T-cell (primary cell): ENCODE results near the gene IL17RE. TPM values are rescaled to one million over a fixed set of nuclear protein-coding genes. Genes with fewer than 3 reads are reported as not detected.
"Not testable (repeated sequence)": the region's sequence is repeated elsewhere in the genome, so short reads cannot be mapped to it uniquely, and the experiment has no call there.

Source experiments
- ATAC-seq, 4 experiments: fragments of 200-7000 bp in 3 of 4; fragments of 150-1000 bp in 1 of 4; cut with Tn5 transposase; replicated peaks in 1 of 4; 1 replicate in 3 of 4; 2 replicates in 1 of 4; pipeline ENCODE4 v1.10.0; 2021; ENCODE audit warnings: moderate library complexity in 3 of 4, mild to moderate bottlenecking in 2 of 4, moderate number of reproducible peaks in 1 of 4
- CTCF ChIA-PET, 2 donors: fragments of 300-600 bp; sonication (Branson Sonifier 250); formaldehyde crosslinking; loops; one replicate each; lab custom pipeline; 2022; ENCODE audit warnings: antibody characterized with exemption in 2 of 2; lab: Charles Lee
- POLR2A ChIA-PET, 2 donors: fragments of 300-600 bp; sonication (Branson Sonifier 250); formaldehyde crosslinking; loops; one replicate each; lab custom pipeline; 2022; ENCODE audit warnings: antibody characterized with exemption in 2 of 2; lab: Charles Lee
- DNase-seq, 35 experiments: peaks; one replicate each; pipeline versions ENCODE4 v3.0.0 to v3.0.0-alpha.2; 2013 to 2023
- H3K27ac ChIP-seq: one replicate; pipeline ENCODE4 v1.5.1; 2013; ENCODE audit warnings: low read length
- H3K27me3 ChIP-seq, 2 experiments: replicated peaks in 1 of 2; 1 replicate in 1 of 2; 2 replicates in 1 of 2; pipeline versions ENCODE4 v1.6.1 to v1.7.0; 2013; ENCODE audit warnings: low read length in 1 of 2, mixed read lengths in 1 of 2; ENCODE audit not compliant: control insufficient read depth in 2 of 2, insufficient read depth in 2 of 2; ENCODE audit errors: extremely low read depth in 1 of 2
- H3K36me3 ChIP-seq, 2 donors: 1 replicate in 1 of 2; 2 replicates in 1 of 2; pipeline versions ENCODE4 v1.6.1 to v1.7.0; 2013; ENCODE audit warnings: low read length in 1 of 2; ENCODE audit not compliant: control insufficient read depth in 2 of 2, insufficient read depth in 1 of 2; ENCODE audit errors: extremely low read depth in 1 of 2
- H3K4me1 ChIP-seq, 2 experiments: 1 replicate in 1 of 2; 2 replicates in 1 of 2; pipeline versions ENCODE4 v1.6.1 to v1.7.0; 2013; ENCODE audit warnings: low read length in 2 of 2, mixed read lengths in 1 of 2; ENCODE audit not compliant: insufficient read depth in 2 of 2, control insufficient read depth in 1 of 2; ENCODE audit errors: extremely low read depth in 1 of 2
- H3K4me3 ChIP-seq, 2 donors: 1 replicate in 1 of 2; 2 replicates in 1 of 2; pipeline versions ENCODE4 v1.5.1 to v1.7.0; 2013; ENCODE audit warnings: mild to moderate bottlenecking in 2 of 2, low read length in 1 of 2, moderate library complexity in 1 of 2; ENCODE audit not compliant: control insufficient read depth in 1 of 2; ENCODE audit errors: extremely low read depth in 1 of 2
- H3K9me3 ChIP-seq: 2 replicates; pipeline ENCODE4 v1.7.0; 2013
- H3K27ac Mint-ChIP-seq, 2 donors: one replicate each; pipeline ENCODE4 v1.8.0; 2020 to 2021; ENCODE audit warnings: mild to moderate bottlenecking in 2 of 2, mixed read lengths in 2 of 2
- H3K27me3 Mint-ChIP-seq, 2 donors: one replicate each; pipeline ENCODE4 v1.8.0; 2021 to 2022; ENCODE audit warnings: mixed read lengths in 2 of 2
- H3K36me3 Mint-ChIP-seq: one replicate; pipeline ENCODE4 v1.8.0; 2021; ENCODE audit warnings: mixed read lengths
- H3K4me1 Mint-ChIP-seq, 3 donors: one replicate each; pipeline ENCODE4 v1.8.0; 2020 to 2022; ENCODE audit warnings: mixed read lengths in 3 of 3, mild to moderate bottlenecking in 1 of 3
- H3K4me3 Mint-ChIP-seq, 3 donors: one replicate each; pipeline ENCODE4 v1.8.0; 2020 to 2022; ENCODE audit warnings: mild to moderate bottlenecking in 3 of 3, mixed read lengths in 3 of 3, moderate library complexity in 3 of 3
- H3K9me3 Mint-ChIP-seq, 3 donors: one replicate each; pipeline ENCODE4 v1.8.0; 2020 to 2022; ENCODE audit warnings: mixed read lengths in 3 of 3
- WGBS: methylation state at CpG from one replicate; pipeline ENCODE4 v1.1.5; 2013; ENCODE audit warnings: missing lambda C conversion rate; ENCODE audit not compliant: insufficient coverage; 5-methylcytosine and 5-hydroxymethylcytosine counted together
- total RNA-seq, 35 experiments: library from RNA in 6 of 35; stranded (reverse) in 6 of 35; fragments of 120-200 nt in 1 of 35; gene quantifications; one replicate each; pipeline versions ENCODE4 v1.2.1 to v1.2.4 and lab custom pipeline; 2013 to 2026

IL17RE gene
- total RNA-seq, 5 donors from 2014 or later (not counting 1 experiment from before 2014, with no cell fraction given), result 0.68 to 5.1 (median 1.9) TPM

DNA sequence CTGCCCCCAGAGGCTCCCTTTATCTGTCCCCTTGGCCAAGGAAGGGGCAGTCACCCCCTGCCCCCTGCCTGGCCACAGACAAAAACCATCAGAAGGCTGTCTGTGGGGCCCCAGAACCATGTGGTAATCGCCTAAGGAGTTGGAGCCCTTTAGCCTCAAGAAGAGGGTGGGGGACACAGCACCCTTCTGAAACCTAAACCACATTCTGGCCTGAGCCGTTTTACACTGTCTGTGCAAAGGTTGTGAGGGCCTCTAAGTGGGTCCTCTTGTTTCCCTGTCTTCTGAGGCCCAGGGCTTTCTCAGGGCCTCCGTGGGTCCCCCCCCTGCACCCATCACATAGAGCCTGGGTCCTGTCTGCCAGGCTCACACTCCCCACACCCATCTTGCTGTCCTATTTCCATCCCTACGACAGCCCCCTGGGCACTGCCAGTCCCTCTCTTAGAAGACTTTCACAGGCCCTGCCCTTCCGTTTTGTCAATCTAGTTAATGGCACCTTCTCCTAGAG lies 41.0 kb upstream of the IL17RE start:
- Histone ChIP-seq H3K4me3 (no peak overlapping the region), H3K9me3 (no peaks in the 10 kb centered on the region), H3K27ac (no peak overlapping the region), H3K36me3 (no peaks in the 10 kb centered on the region), H3K4me1 (peaks cover 0 to 11% of the 10 kb centered on the region in 2 experiments), H3K27me3 (peaks cover 0 to 32% of the 10 kb centered on the region in 2 experiments)
- 69% methylated on average over 4 of the region's 5 CpGs for WGBS
- Mint-ChIP-seq H3K4me3 (no peak overlapping the region), H3K27ac (no peak overlapping the region), H3K36me3 (no peaks in the 10 kb centered on the region), H3K4me1 (peaks cover 0 to 7% (median 0%) of the 10 kb centered on the region in 3 donors), H3K27me3 (peaks cover 0 to 13% of the 10 kb centered on the region in 2 donors), H3K9me3 (no peaks in the 10 kb centered on the region)
- ChIA-PET CTCF (no interaction called here), POLR2A (no interaction called here)
- DNase-seq, result no peak
- ATAC-seq, result no peak

DNA sequence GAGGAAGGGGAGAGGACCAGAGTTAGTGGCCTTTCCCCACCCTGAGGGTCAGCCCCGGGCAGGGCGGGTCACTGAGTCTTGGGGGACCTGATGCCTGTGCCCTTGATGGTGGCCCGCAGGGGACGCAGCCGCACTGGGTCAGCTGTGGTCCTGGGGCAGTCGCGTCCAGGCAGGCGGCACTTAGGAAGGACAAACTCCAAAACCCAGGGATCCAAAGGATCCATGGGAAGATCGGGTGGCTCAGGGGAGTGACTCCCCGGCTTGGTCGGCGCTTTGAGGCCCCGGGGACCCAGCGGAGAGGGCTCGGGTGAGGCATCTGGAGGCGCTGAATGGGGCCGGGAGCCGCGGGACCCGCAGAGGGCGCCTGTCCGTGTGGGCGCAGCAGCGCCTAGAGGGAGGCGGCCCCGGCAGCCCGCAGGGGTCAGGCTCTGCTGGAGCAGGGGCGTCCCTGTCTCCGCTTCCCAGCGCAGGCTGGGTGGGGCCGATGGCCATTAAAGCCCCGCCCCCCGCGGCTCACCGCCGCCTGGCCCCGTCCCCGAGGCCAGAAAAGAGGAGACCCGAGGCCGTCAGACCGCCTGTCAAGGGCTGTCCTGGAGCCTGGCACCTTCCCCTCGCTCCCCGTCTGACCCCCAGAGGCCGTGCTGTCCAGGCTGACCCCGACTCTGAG lies 40.1 kb upstream of the IL17RE start:
- 21% methylated on average over 45 of the region's 45 CpGs for WGBS
- ChIA-PET CTCF (no interaction called here), POLR2A (no interaction called here)
- Mint-ChIP-seq H3K9me3 (no peaks in the 10 kb centered on the region), H3K36me3 (no peaks in the 10 kb centered on the region), H3K4me1 (peaks cover 0 to 7% (median 0%) of the 10 kb centered on the region in 3 donors), H3K27ac (peak overlapping the region in 1 of 2 donors; percentile 43), H3K4me3 (peak overlapping the region in 1 of 3 donors; percentile 44), H3K27me3 (peaks cover 0 to 13% of the 10 kb centered on the region in 2 donors)
- ATAC-seq (peak; percentile 67 to 79 (median 70)), DNase-seq (peak in 23 of 35 experiments; percentile 4 to 51 (median 23))
- Histone ChIP-seq H3K9me3 (no peaks in the 10 kb centered on the region), H3K36me3 (no peaks in the 10 kb centered on the region), H3K27me3 (peaks cover 0 to 32% of the 10 kb centered on the region in 2 experiments), H3K4me3 (no peak overlapping the region), H3K4me1 (peaks cover 0 to 11% of the 10 kb centered on the region in 2 experiments), H3K27ac (no peak overlapping the region)

- Histone ChIP-seq H3K36me3 (no peaks in the 10 kb centered on the region), H3K27ac (no peak overlapping the region), H3K27me3 (peaks cover 0 to 32% of the 10 kb centered on the region in 2 experiments), H3K4me3 (no peak overlapping the region), H3K9me3 (no peaks in the 10 kb centered on the region), H3K4me1 (peaks cover 0 to 11% of the 10 kb centered on the region in 2 experiments)
- H3K27me3 Mint-ChIP-seq, result peaks cover 0 to 13% of the 10 kb centered on the region in 2 donors
- WGBS, result 78% methylated on average over 21 of the region's 22 CpGs
- ChIA-PET POLR2A (no interaction called here), CTCF (interaction anchor here in 1 of 2 donors (0.6 kb wide), 1 partner anchor 446 kb away, joined by 4 read pairs; no protein-coding TSS in a partner anchor)
- no peaks in the 10 kb centered on the region for H3K36me3 Mint-ChIP-seq
- DNase-seq (no peak), ATAC-seq (no peak)
- H3K9me3 Mint-ChIP-seq, result no peaks in the 10 kb centered on the region
- H3K27ac Mint-ChIP-seq, result no peak overlapping the region
- no peak overlapping the region for H3K4me3 Mint-ChIP-seq
- H3K4me1 Mint-ChIP-seq, result peaks cover 0 to 7% (median 0%) of the 10 kb centered on the region in 3 donors
Measured at GRCh38 chr3:9863058-9863772, 39.4 kb upstream of the IL17RE start.

- peaks cover 0 to 11% of the 10 kb centered on the region in 2 experiments for H3K4me1 ChIP-seq
- H3K36me3 ChIP-seq, result no peaks in the 10 kb centered on the region
- H3K27ac ChIP-seq, result no peak overlapping the region
- H3K4me3 Mint-ChIP-seq, result no peak overlapping the region
- ATAC-seq, result no peak
- ChIA-PET CTCF (no interaction called here), POLR2A (interaction anchor here in 1 of 2 donors (0.6 kb wide), 1 partner anchor 61 kb away, joined by 12 read pairs; no protein-coding TSS in a partner anchor)
- peaks cover 0 to 13% of the 10 kb centered on the region in 2 donors for H3K27me3 Mint-ChIP-seq
- DNase-seq, result no peak
- no peak overlapping the region for H3K4me3 ChIP-seq
- WGBS, result 90% methylated on average over 8 of the region's 16 CpGs
- H3K9me3 Mint-ChIP-seq, result no peaks in the 10 kb centered on the region
- H3K4me1 Mint-ChIP-seq, result peaks cover 0 to 7% (median 0%) of the 10 kb centered on the region in 3 donors
- H3K9me3 ChIP-seq, result no peaks in the 10 kb centered on the region
- H3K36me3 Mint-ChIP-seq, result no peaks in the 10 kb centered on the region
- peaks cover 0 to 32% of the 10 kb centered on the region in 2 experiments for H3K27me3 ChIP-seq
- no peak overlapping the region for H3K27ac Mint-ChIP-seq
Measured at GRCh38 chr3:9864200-9864927, 38.3 kb upstream of the IL17RE start.

- ATAC-seq, H3K9me3 Mint-ChIP-seq, H3K9me3 ChIP-seq, H3K4me3 Mint-ChIP-seq, H3K4me1 Mint-ChIP-seq, H3K36me3 ChIP-seq, H3K36me3 Mint-ChIP-seq, CTCF ChIA-PET, H3K27ac Mint-ChIP-seq, POLR2A ChIA-PET, DNase-seq, H3K4me3 ChIP-seq, H3K27ac ChIP-seq: not testable (repeated sequence)
- H3K27me3 ChIP-seq, result peaks cover 0 to 32% of the 10 kb centered on the region in 2 experiments
- 89% methylated on average over 3 of the region's 10 CpGs for WGBS
- H3K27me3 Mint-ChIP-seq, result peaks cover 0 to 13% of the 10 kb centered on the region in 2 donors
- peaks cover 0 to 11% of the 10 kb centered on the region in 2 experiments for H3K4me1 ChIP-seq
Measured at GRCh38 chr3:9865125-9865637, 37.5 kb upstream of the IL17RE start.

- H3K4me1 ChIP-seq, result peaks cover 0 to 11% of the 10 kb centered on the region in 2 experiments
- ChIA-PET CTCF (no interaction called here), POLR2A (no interaction called here)
- H3K4me3 ChIP-seq, result no peak overlapping the region
- Mint-ChIP-seq H3K4me3 (no peak overlapping the region), H3K36me3 (no peaks in the 10 kb centered on the region), H3K9me3 (no peaks in the 10 kb centered on the region), H3K4me1 (peaks cover 0 to 7% (median 0%) of the 10 kb centered on the region in 3 donors), H3K27ac (no peak overlapping the region), H3K27me3 (peaks cover 0 to 13% of the 10 kb centered on the region in 2 donors)
- no peak for ATAC-seq
- WGBS, result 96% methylated on average over 5 of the region's 8 CpGs
- H3K27me3 ChIP-seq, result peaks cover 0 to 26% of the 10 kb centered on the region in 2 experiments
- no peaks in the 10 kb centered on the region for H3K36me3 ChIP-seq
- H3K9me3 ChIP-seq, result no peaks in the 10 kb centered on the region
- no peak for DNase-seq
- H3K27ac ChIP-seq, result no peak overlapping the region
Measured at GRCh38 chr3:9866639-9867038, 36.0 kb upstream of the IL17RE start.
